T-helper 1 cell treated with Interleukin-12 subunit alpha and Interleukin-12 subunit beta and Interleukin-4 antibody, amounts not matched to agents 30 μg/mL and 1 μg/mL, for 36 hours (primary cell): ENCODE results near the gene GALNT9.
"Not testable (repeated sequence)": the region's sequence is repeated elsewhere in the genome, so short reads cannot be mapped to it uniquely, and the experiment has no call there.

Source experiments
- H3K27ac Mint-ChIP-seq: one replicate; pipeline ENCODE4 v1.8.0; 2021; ENCODE audit warnings: mild to moderate bottlenecking, mixed read lengths
- H3K27me3 Mint-ChIP-seq: one replicate; pipeline ENCODE4 v1.8.0; 2021; ENCODE audit warnings: low read depth, mixed read lengths
- H3K36me3 Mint-ChIP-seq: one replicate; pipeline ENCODE4 v1.8.0; 2021; ENCODE audit warnings: low read depth, mixed read lengths
- H3K4me1 Mint-ChIP-seq: one replicate; pipeline ENCODE4 v1.8.0; 2021; ENCODE audit warnings: low read depth, mixed read lengths
- H3K4me3 Mint-ChIP-seq: one replicate; pipeline ENCODE4 v1.8.0; 2021; ENCODE audit warnings: mild to moderate bottlenecking, moderate library complexity, mixed read lengths
- H3K9me3 Mint-ChIP-seq: one replicate; pipeline ENCODE4 v1.8.0; 2021; ENCODE audit warnings: mixed read lengths

Gene GALNT9

DNA sequence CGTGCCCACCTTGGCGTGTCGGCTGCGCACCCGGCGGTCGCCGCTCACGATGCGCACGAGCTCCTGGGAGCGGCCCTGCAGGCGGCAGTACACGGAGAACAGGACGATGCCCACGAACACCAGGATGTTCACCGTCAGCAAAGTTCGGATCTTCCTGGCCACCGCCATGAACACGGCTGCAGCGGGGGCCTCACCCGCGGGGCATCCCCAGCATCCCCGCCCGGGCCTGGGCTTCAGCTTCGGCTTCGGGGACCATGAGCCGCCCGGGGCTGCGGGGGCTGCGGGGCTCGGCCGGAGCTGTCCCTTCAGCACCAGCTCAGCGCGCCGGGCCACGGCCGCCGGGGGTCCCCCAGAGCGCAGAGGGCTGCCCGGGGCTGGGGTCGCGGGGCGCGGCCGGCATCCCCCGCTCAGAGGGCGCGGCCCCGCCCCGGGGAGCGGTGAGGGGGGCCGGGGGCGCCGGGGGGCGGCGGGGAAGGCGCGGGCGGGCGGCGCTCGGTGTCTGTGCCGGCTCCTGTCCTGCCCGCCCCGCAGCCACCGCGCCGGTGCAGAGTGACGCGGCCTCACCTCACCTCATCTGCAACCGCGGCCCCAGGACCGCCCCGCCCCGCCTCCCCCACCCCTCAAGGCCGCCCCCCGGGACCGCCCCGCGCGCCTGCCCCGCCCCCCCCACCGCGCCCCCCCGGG is at the start of gene GALNT9:
Gene GALNT9 (minus strand): TSS at position 554 of the 684 bp plus-strand sequence. CDS start 386 bp downstream, at position 168.
- no peak within 1 kb of the TSS for H3K27ac Mint-ChIP-seq
- H3K36me3 Mint-ChIP-seq, result no peaks in the 10 kb centered on the region
- peaks cover 2% of the 10 kb centered on the region for H3K4me1 Mint-ChIP-seq
- H3K27me3 Mint-ChIP-seq, result peaks cover 31% of the 10 kb centered on the region
- H3K9me3 Mint-ChIP-seq, result peaks cover 7% of the 10 kb centered on the region
- no peak within 1 kb of the TSS for H3K4me3 Mint-ChIP-seq

DNA sequence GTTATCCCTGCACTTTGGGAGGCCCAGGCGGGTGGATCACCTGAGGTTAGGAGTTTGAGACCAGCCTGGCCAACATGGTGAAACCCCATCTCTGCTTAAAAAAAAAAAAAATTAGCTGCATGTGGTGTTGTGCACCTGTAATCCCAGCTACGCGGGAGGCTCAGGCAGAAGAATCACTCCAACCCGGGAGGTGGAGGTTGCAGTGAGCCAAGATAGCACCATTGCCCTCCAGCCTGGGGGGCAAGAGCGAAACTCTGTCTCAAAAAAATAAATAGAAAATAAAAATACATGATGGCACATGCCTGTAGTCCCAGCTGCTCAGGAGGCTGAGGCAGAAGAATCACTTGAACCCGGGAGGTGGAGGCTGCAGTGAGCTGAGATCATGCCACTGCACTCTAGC is 49.7 kb upstream of the GALNT9 start:
- H3K9me3 Mint-ChIP-seq, H3K4me1 Mint-ChIP-seq, H3K4me3 Mint-ChIP-seq, H3K36me3 Mint-ChIP-seq, H3K27ac Mint-ChIP-seq: not testable (repeated sequence)
- H3K27me3 Mint-ChIP-seq, result peaks cover 11% of the 10 kb centered on the region

DNA sequence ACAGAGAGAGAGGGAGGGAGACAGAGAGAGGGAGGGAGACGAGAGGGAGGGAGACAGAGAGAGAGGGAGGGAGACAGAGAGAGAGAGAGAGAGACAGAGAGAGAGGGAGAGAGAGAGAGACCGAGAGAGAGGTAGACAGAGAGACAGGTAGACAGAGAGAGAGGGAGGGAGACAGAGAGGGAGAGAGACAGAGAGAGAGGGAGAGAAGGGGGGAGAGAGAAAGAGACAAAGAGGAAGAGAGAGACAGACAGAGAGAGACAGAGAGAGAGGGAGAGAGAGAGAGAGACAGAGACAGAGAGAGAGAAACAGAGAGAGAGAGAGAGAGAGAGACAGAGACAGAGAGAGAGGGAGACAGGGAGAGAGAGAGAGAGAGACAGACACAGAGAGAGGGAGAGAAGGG is 47.8 kb upstream of the GALNT9 start:
- Mint-ChIP-seq H3K9me3 (no peaks in the 10 kb centered on the region), H3K4me1 (no peaks in the 10 kb centered on the region), H3K27me3 (peaks cover 15% of the 10 kb centered on the region), H3K4me3 (no peak overlapping the region), H3K27ac (no peak overlapping the region), H3K36me3 (no peaks in the 10 kb centered on the region)

DNA sequence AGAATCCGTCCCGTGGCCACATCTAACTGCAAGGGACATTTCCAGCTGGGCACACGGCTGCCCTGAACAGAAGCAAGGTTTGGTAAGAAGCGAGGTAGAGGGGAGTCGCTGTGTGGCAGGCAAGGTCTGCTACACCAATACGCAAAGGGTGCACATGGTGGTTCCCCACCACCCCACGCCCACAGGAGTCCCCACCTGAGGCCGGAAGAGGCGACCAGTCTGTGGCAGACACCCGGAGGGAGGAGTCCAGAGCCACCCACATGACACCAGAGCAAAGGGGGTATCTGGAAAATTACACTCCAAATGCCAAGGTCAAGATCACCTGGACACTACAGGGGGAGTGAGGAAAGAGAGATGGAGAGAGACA is 47.1 kb upstream of the GALNT9 start:
- Mint-ChIP-seq H3K9me3 (no peaks in the 10 kb centered on the region), H3K4me1 (no peaks in the 10 kb centered on the region), H3K4me3 (no peak overlapping the region), H3K36me3 (no peaks in the 10 kb centered on the region), H3K27ac (no peak overlapping the region), H3K27me3 (peaks cover 15% of the 10 kb centered on the region)

DNA sequence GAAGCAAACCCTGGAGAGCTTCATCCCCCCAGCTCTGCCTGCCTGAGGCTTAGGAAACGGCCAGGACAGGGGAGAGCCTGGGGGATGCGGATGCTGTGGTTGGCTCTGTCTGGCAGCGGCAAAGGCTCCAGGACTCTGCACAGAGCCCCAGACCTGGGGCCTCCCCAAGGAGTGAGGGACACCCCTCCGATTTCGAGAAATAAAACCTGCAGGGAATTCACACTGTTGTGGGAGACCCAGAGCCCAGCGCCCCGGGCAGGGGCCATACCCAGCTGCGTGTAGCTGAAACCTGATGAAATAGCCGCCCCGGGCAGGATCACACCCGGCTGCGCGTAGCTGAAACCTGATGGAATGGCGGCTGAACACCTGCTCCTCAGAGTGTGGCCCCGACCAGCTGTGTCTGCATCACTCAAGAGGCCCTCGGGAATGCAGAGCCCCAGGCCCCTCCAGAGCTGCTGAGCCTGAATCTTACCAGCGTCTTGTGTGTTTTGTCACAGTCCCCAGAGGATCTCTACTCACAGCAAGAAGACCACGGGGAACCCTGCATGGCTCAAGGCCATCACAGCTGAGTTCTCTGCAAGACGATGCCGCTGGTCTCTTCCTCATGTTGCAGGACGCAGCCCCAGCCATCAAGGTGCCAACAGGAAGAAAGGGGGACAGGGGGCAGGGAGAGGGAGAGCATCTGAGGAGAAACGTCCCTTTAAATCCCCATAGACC is 46.5 kb upstream of the GALNT9 start:
- Mint-ChIP-seq H3K36me3 (no peaks in the 10 kb centered on the region), H3K4me3 (no peak overlapping the region), H3K9me3 (no peaks in the 10 kb centered on the region), H3K27ac (no peak overlapping the region), H3K4me1 (no peaks in the 10 kb centered on the region), H3K27me3 (peaks cover 15% of the 10 kb centered on the region)

DNA sequence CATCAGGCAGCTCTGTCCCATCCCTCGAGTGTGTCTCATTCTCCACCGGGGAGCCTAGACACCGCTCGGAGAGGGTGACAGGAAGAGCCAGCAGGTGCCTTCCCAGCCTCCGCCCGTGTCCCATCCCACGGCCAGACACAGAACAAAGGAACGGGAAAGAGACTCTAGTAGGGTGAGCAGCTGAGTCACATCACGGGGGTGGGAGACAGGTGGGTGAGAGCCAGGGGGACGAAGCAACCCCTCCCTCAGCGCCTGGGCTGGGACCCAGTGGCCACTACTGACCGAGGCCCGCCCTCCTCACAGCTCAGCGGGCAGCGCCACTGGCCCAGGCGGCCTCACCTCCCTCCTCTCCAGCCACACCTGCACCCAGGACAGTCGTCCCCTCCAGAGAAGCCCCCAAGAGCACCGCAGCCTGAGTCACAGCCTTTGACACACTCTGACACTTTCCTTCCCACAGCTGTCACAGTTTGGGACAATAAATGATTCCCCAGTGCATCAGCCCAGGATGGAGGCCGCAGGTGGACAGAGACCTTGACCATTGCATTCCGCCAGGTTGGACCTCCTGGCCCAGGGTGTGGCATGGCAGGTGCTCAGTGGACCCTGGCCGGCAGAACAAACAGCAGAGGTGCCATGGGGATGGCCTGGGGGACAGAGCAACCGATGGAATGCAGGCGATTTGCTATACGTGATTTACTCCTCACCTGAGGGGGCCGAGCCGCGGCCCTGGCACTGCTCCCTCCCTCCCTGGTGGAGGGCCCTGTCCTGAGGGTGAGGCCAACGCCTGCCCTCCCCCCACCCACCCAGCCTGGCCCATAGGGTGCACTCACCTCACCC is 45.4 kb upstream of the GALNT9 start:
- Mint-ChIP-seq H3K4me1 (no peaks in the 10 kb centered on the region), H3K36me3 (no peaks in the 10 kb centered on the region), H3K9me3 (no peaks in the 10 kb centered on the region), H3K27ac (no peak overlapping the region), H3K27me3 (peaks cover 15% of the 10 kb centered on the region), H3K4me3 (no peak overlapping the region)

DNA sequence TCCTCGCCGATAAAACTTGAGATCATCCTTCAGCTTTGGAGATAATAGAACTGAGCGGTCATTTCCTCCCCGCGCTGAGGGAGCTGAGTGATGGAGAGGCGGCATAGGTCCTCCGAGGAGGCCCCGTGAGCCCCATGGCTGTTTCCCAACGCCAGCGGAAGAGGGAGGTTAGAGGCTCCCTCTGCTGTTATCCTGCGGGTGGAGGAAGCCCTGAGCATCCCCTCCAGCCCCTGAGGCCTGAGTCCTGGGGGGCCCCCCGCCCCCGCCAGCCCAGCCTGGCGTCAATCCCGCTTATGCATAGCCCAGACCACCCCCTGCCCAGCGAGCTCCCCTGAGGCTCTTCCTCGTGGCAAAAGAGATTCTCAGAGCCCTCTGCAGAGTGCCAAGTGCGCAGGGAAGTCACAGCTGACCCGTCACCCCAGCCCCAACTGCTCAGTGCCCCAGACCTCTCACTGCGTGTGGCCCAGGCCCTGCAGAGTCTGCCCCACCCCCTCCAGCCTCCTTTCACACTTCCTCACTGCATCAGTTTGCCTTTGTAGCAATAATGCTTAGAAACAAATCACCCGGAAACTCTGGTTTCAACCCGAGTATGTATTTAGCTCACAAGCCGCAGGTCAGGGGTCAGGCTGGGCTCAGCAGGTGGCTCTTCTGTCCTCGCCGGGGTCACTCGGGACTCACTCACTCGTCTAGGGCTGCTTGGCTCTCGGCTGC is 44.7 kb upstream of the GALNT9 start:
- H3K4me3 Mint-ChIP-seq, result no peak overlapping the region
- H3K9me3 Mint-ChIP-seq, result no peaks in the 10 kb centered on the region
- no peaks in the 10 kb centered on the region for H3K4me1 Mint-ChIP-seq
- no peak overlapping the region for H3K27ac Mint-ChIP-seq
- H3K36me3 Mint-ChIP-seq, result no peaks in the 10 kb centered on the region
- H3K27me3 Mint-ChIP-seq, result peaks cover 15% of the 10 kb centered on the region

DNA sequence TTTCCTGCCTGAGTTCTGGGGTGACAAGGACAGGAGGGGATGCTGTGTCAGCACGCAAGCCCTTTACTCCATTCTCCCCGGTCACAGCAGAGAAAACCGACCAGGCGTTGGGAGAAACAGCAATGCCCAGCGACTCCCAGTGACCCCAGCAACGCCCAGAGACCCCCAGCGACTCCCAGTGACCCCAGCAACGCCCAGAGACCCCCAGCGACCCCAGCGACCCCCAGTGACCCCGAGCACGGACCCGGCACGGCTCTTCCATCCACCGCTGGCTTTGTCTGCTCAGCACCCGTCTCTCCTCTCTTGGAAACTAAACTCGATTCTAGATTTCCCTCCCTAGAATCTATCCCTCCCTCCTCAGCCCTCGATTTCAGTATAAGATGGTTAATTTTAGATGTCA is 38.5 kb upstream of the GALNT9 start:
- H3K9me3 Mint-ChIP-seq, result peaks cover 3% of the 10 kb centered on the region
- no peaks in the 10 kb centered on the region for H3K36me3 Mint-ChIP-seq
- H3K4me3 Mint-ChIP-seq, result no peak overlapping the region
- H3K4me1 Mint-ChIP-seq, result no peaks in the 10 kb centered on the region
- no peak overlapping the region for H3K27ac Mint-ChIP-seq
- no peaks in the 10 kb centered on the region for H3K27me3 Mint-ChIP-seq

DNA sequence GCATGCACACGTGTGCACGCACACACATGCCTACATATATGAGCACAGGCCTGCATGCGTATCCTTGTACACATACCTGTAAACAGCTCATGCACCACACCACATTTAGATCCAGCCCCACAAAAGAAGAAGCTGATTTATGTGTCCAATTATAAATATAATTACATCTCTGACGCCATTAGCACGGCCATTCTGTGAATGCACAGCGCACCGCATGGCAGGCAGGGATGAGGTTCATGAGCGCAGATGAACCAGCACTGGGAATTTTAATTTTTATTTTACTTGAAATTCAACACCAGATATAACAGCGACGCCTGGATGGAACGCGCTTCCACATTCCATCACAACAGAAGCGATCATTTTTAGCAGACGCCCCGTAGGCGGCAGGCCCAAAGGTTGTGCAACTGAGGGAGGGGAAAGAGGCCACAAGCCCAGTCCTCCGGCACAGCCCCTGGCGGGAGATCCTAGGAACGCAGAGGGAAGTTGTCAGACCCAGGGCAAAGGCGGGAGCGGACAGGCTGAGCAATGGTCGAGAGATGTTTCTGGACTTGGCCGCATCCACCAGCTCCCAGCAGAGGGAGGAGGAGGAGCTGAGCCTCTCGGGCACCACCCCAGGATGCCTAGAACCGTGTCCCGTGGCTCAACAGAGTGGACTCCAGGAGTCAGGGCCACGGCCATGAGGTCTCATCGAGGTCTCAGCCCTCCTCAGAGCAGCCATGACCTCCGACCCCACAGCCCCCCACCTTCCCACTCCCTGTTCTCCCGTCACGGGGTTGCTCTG is 37.9 kb upstream of the GALNT9 start:
- H3K27me3 Mint-ChIP-seq, result no peaks in the 10 kb centered on the region
- no peaks in the 10 kb centered on the region for H3K4me1 Mint-ChIP-seq
- H3K27ac Mint-ChIP-seq, result no peak overlapping the region
- no peak overlapping the region for H3K4me3 Mint-ChIP-seq
- H3K9me3 Mint-ChIP-seq, result peaks cover 3% of the 10 kb centered on the region
- H3K36me3 Mint-ChIP-seq, result no peaks in the 10 kb centered on the region

DNA sequence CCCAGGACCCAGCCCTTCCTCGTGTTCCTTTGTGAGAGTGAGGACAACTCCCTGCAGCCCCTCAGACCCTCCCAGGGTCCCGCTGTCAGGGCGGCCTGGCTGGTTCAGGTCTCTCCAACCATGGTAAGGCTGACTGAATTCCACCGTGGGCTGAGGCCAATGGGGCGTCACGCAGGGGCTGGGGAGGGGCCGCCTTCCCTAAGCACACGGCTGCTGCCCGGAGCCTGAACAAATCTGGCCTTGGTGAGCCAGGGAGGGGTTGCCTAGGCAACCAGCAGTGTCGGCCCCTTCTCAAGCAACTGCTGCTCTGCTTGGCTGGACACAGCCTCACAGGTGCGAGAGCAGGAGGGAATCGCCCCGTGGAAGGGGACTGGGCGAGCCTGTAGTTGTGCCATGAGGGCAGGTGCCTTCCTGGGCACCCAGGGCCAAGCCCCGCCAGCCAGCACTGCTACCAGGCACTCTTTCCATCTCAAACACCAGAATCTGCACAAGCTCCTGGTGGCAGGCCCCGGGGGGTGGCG is 37.0 kb upstream of the GALNT9 start:
- H3K4me1 Mint-ChIP-seq, result no peaks in the 10 kb centered on the region
- no peaks in the 10 kb centered on the region for H3K27me3 Mint-ChIP-seq
- peaks cover 3% of the 10 kb centered on the region for H3K9me3 Mint-ChIP-seq
- no peak overlapping the region for H3K27ac Mint-ChIP-seq
- H3K4me3 Mint-ChIP-seq, result no peak overlapping the region
- no peaks in the 10 kb centered on the region for H3K36me3 Mint-ChIP-seq

DNA sequence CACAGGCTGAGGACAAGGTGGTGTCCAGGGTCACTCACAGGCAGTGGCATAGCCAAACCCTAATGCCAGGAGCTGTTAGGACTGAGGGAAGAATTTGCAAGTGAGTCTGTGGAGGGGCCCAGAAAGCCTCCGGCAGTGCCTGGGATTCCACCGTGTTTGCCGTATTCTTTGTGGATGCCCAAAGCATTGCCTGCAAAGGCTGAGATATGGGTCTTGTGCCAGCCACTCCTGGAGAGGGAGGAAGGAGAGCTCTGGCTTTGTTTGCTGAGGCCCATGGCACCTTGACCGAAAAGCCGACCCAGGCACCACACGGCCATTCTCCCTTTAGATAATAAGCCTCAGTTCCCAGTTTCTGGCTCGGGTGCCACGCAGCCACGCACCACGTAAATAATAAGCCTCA is 35.8 kb upstream of the GALNT9 start:
- Mint-ChIP-seq H3K36me3 (no peaks in the 10 kb centered on the region), H3K4me3 (no peak overlapping the region), H3K9me3 (peaks cover 3% of the 10 kb centered on the region), H3K27me3 (no peaks in the 10 kb centered on the region), H3K4me1 (no peaks in the 10 kb centered on the region), H3K27ac (no peak overlapping the region)

DNA sequence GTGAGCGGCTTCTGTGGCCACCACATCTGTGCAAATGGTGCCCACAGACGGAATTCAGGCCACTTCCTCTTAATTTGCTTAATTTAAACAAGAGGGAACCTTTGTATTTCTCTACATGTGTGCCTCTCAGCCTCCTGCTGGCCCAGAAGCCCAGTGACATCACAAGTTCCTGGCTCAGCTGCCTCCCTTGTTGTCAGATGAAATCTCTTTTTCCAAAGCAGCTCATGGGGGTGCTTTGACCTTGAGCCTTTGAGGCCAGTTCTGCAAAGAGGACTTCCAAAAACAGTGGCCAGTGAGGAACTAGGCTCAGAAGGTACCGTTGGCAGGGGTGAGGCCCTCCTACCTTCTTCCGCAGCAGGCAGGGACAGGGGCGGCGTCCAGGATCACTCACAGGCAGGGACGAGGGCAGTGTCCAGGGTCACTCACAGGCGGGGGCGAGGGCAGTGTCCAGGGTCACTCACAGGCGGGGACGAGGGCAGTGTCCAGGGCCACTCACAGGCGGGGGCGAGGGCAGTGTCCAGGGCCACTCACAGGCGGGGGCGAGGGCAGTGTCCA is 35.0 kb upstream of the GALNT9 start:
- Mint-ChIP-seq H3K36me3 (no peaks in the 10 kb centered on the region), H3K9me3 (peaks cover 7% of the 10 kb centered on the region), H3K4me1 (no peaks in the 10 kb centered on the region), H3K27me3 (no peaks in the 10 kb centered on the region), H3K4me3 (no peak overlapping the region), H3K27ac (no peak overlapping the region)

DNA sequence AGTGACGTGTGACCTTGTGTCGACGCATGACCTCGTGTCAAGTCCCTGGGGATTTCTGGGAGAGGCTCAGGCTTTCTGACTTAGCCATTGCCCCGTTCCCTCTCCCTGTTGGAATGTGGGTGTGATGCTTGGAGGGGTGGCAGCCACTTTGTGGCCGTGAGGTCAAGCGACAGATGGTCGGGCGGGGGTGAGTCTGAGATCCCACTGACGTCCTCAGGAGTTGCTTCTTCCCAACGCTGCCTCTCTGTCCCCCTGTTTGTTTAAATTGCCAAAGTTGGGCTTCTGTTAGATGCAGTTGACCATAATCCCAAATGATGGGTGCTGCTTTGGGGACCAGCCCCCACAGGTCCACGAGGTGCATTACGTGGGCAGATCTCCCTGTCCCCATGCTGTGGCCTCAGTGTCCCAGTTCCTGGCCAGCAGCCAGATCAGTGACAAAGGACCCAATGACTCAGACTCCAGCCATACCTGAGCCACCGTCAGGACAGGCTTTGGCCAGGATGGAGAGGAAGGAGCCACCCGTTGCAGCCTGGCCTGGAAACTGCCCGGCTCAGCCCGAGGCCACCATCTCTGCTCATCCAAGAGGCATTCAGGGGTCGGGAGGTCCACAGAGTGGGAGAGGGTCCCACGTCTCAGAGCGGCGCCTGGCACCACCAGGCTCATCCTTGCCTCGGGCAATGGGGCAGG is 34.4 kb upstream of the GALNT9 start:
- H3K36me3 Mint-ChIP-seq, result no peaks in the 10 kb centered on the region
- no peaks in the 10 kb centered on the region for H3K27me3 Mint-ChIP-seq
- no peaks in the 10 kb centered on the region for H3K4me1 Mint-ChIP-seq
- no peak overlapping the region for H3K4me3 Mint-ChIP-seq
- H3K9me3 Mint-ChIP-seq, result peaks cover 7% of the 10 kb centered on the region
- H3K27ac Mint-ChIP-seq, result no peak overlapping the region
